ENCODE measurements around the gene CMBL. TPM values are rescaled to one million over a fixed set of nuclear protein-coding genes. Genes with fewer than 3 reads are reported as not detected.

CMBL gene
- total RNA-seq, 3 donors from 2014 or later: 8.2 to 9.4 (median 9.2) TPM

DNA sequence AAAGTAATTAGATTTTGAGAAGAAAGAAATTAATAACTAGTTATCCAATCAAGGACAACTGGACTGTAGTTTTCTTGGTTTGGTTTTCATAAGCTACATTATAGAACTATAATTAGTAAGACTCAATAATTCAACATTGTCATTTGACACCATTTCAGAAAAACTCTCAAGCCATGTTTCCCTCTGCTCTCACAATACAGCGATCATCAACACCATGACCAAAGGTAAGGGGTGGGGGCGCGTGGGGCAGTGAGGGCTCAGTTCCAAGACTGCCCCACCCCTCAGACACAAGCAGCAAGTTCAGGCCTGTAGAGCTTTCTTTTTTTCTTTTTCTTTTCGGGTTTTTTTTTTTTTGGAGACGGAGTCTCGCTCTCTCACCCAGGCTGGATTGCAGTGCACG, 6.4 kb downstream of the CMBL start:
- Histone ChIP-seq H3K4me3 (peak overlapping the region in 2 of 3 donors; percentile 28 to 46), H3K27me3 (no peaks in the 10 kb centered on the region), H3K9me3 (no peaks in the 10 kb centered on the region), H3K27ac (no peak overlapping the region), H3K4me1 (no peaks in the 10 kb centered on the region), H3K36me3 (no peaks in the 10 kb centered on the region)
- intact Hi-C loops (cut with DNase I; ENCODE audit: low total_unique reads): no loop called here
- DNase-seq (ENCODE audit: low spot score in 2 of 2): no peak
- TF ChIP-seq, protein P1, sequence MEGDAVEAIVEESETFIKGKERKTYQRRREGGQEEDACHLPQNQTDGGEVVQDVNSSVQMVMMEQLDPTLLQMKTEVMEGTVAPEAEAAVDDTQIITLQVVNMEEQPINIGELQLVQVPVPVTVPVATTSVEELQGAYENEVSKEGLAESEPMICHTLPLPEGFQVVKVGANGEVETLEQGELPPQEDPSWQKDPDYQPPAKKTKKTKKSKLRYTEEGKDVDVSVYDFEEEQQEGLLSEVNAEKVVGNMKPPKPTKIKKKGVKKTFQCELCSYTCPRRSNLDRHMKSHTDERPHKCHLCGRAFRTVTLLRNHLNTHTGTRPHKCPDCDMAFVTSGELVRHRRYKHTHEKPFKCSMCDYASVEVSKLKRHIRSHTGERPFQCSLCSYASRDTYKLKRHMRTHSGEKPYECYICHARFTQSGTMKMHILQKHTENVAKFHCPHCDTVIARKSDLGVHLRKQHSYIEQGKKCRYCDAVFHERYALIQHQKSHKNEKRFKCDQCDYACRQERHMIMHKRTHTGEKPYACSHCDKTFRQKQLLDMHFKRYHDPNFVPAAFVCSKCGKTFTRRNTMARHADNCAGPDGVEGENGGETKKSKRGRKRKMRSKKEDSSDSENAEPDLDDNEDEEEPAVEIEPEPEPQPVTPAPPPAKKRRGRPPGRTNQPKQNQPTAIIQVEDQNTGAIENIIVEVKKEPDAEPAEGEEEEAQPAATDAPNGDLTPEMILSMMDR (IDR thresholded peaks at IDR 0.05): no peak
- TF ChIP-seq POLR2AphosphoS5 (IDR thresholded peaks at IDR 0.05) (no peak), POLR2A (IDR thresholded peaks at IDR 0.05) (no peak)

DNA sequence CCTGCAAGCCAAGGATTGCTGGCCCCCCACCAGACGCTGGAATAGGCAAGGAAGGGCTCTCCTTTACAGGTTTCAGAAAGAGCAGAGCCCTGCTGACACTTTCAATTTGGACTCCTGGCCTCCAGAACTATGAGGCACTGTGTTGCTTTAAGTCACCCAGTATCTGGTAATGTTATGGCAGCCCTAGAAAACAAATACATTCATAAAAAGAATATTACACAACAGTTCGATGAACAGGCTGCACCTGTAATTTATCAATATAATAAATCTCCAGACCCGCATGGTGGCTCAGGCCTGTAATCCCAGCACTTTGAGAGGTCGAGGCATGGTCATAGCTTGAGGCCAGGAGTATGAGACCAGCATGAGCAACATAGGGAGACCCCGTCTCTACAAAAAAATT, 7.5 kb downstream of the CMBL start:
- no peaks in the 10 kb centered on the region for H3K27me3 ChIP-seq
- no peaks in the 10 kb centered on the region for H3K4me1 ChIP-seq
- no peak for DNase-seq (ENCODE audit: low spot score in 2 of 2)
- no peak overlapping the region for H3K27ac ChIP-seq
- no peak overlapping the region for H3K4me3 ChIP-seq
- no peak for TF ChIP-seq POLR2AphosphoS5 (IDR thresholded peaks at IDR 0.05)
- TF ChIP-seq, protein P1 (IDR thresholded peaks at IDR 0.05): no peak
- H3K9me3 ChIP-seq: no peaks in the 10 kb centered on the region
- H3K36me3 ChIP-seq: no peaks in the 10 kb centered on the region
- intact Hi-C loops (cut with DNase I; ENCODE audit: low total_unique reads): no loop called here

DNA sequence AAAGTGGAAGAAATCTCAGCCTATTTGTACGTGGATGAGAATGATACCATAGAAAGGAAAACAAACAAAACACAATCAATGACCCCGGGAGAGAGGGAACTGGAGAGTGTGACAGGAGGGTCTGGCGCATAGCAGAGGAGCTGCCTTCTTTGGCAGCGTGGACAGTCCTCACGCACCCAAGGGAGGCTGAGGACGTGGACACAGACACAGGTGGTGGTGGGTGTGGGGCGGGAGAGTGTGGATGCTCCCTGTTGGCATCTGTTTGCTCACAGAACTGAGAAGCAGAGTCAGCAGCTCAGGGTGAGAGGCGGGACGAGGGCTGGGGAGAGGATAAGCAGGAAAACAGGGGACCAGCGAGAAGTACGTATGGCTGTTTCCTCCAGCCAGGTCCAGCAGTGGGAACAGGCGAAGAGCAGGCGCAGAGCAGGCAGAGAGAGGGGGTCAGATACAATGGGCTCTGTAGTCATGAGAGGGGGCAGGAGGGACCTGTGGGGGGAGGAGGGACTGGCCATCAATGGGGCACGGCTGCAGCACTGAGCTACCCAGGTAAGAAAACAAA, 10.0 kb downstream of the CMBL start:
- Histone ChIP-seq H3K27ac (no peak overlapping the region), H3K9me3 (no peaks in the 10 kb centered on the region), H3K27me3 (no peaks in the 10 kb centered on the region), H3K4me1 (no peaks in the 10 kb centered on the region), H3K36me3 (no peaks in the 10 kb centered on the region), H3K4me3 (no peak overlapping the region)
- DNase-seq (ENCODE audit: low spot score in 2 of 2): no peak
- TF ChIP-seq POLR2AphosphoS5 (IDR thresholded peaks at IDR 0.05): no peak
- no peak for TF ChIP-seq POLR2A (IDR thresholded peaks at IDR 0.05)
- TF ChIP-seq, protein P1 (IDR thresholded peaks at IDR 0.05): no peak
- intact Hi-C loops (cut with DNase I; ENCODE audit: low total_unique reads): no loop called here

DNA sequence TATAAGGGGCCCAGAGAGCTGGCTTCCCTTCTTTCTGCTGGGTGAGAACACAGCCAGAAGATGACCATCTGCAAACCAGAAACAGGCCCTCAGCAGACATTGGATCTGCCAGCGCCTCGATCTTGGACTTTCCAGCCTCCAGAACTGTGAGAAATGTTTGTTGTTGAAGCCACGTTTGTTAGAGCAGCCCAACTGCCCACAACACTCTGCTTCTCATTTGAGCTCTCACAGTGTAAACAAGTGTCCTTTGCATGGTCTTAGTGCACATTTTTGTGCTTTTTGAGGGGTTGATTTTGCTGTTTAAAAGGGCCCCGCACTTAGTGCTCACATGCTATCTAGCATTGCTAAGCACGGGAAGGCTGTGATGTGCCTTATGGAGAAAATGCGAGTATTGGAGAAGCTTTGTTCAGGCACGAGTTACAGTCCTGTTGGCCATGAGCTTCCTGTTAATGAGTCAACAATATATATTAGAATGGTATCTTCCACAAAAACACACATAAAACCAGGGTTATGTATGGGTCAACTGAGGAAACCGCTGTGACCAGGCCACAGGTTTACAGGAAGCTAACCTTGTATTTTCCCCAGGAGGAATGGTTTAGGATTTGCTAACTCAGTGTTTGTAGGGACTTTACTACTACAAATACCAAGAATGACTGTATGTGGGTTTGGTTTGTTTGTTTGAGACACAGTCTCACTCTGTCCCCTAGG, 11.9 kb downstream of the CMBL start:
- Histone ChIP-seq H3K4me1 (no peaks in the 10 kb centered on the region), H3K27me3 (no peaks in the 10 kb centered on the region), H3K27ac (no peak overlapping the region), H3K9me3 (no peaks in the 10 kb centered on the region), H3K4me3 (no peak overlapping the region), H3K36me3 (no peaks in the 10 kb centered on the region)
- intact Hi-C loops (cut with DNase I; ENCODE audit: low total_unique reads): no loop called here
- DNase-seq (ENCODE audit: low spot score in 2 of 2): no peak
- no peak for TF ChIP-seq POLR2AphosphoS5 (IDR thresholded peaks at IDR 0.05)

DNA sequence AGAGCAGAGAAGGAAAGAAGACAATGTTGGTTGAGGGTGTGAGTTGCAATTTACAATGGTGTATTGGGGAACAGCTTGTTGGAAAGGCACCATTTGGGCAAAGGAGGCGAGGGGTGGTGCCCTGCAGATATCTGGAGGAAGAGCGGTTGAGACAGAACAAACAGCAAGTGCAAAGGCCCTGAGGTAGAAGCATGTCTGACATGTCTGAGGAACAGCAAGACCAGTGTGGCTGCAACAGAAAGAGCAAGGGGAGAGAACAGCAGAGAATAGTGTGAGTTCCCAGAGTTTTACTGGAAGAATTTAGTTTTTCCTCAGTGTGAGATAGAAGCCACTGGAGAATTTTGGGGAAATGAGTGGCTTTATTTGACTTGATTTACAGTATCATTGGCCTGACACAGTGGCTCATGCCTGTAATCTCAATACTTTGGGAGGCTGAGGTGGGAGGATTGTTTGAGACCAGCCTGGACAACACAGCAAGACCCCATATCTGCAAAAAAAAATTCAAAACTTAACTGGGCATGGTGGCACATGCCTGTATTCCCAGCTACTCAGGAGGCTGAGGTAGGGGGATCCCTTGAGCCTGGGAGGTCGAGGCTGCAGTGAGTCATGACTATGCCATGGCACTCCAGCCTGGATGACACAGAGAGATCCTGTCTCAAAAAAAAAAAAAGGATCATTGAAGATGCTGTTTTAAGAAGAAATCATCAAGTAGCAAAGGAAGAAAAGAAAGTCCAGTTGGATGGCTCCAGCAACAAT, 13.6 kb downstream of the CMBL start:
- H3K4me3 ChIP-seq: no peak overlapping the region
- no peaks in the 10 kb centered on the region for H3K36me3 ChIP-seq
- H3K27ac ChIP-seq: no peak overlapping the region
- intact Hi-C loops (cut with DNase I; ENCODE audit: low total_unique reads): no loop called here
- no peaks in the 10 kb centered on the region for H3K27me3 ChIP-seq
- no peaks in the 10 kb centered on the region for H3K9me3 ChIP-seq
- H3K4me1 ChIP-seq: no peaks in the 10 kb centered on the region
- TF ChIP-seq POLR2A (IDR thresholded peaks at IDR 0.05): no peak
- no peak for TF ChIP-seq POLR2AphosphoS5 (IDR thresholded peaks at IDR 0.05)
- TF ChIP-seq, protein P1 (IDR thresholded peaks at IDR 0.05): no peak
- peak in 1 of 2 donors; percentile 20 for DNase-seq (ENCODE audit: low spot score in 2 of 2)
